ENCODE results near the gene TMEM108.

TMEM108 gene

DNA sequence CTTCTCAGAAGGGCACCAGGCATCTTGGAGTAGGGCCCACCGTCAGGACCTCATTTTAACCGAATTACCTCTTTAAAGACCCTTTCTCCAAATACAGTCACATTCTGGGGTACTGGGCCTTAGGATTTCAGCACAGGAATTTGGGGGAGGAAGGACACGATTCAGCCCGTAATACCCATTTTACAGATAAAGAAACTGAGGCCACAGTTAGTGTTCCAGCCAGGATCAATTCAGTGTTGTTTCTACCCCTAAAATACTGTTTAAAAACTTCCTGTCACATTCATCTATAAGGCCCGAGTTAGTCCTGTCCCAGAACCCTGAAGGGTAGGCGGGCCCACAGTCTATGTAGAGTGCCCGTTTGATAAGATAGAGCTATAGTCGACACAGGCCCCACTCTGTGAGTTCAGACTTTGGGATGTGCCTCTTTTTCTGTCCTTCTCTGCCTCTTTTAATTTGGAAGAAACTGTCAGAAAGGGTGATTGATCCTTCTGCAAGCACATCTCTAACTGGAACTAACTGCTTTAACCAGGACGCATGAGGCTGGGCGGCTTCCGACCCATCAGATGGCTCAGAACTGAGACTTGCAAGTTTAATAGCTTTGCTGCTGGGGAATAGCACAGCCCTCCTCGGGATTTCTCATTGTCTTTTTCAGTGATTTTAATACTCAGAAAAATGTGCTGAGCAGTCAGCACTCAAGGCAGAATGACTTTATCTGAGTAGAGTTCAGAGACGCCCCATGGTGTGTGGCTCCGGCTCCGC lies 381.1 kb downstream of the TMEM108 start:
- no peak for DNase-seq (ENCODE audit: low read depth in 2 of 2)

GRCh38 chr3:133424937-133425869 lies 387.0 kb downstream of the TMEM108 start:
- DNase-seq (ENCODE audit: low read depth in 2 of 2): no peak

DNA sequence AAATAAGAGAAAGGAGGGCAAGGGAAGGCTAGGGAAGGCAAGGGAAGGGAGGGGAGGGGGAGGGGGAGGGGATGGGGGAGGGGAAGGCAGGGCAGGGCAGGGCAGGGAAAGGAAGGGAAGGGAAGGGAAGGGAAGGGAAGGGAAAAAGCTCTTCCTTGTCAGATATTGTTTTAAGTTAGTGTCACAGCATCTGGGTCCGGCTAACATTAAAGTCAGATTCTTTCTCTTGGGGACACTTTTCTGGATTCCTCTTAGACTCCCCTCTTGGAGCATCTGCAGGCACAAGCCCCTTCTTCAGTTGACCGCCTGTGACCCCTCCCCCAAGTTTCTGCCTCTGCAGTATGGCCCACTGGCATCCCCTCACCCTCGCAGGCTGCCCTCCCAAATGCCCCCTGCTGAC lies 387.7 kb downstream of the TMEM108 start:
- no peak for DNase-seq (ENCODE audit: low read depth in 2 of 2)

GRCh38 chr3:133426721-133427120 lies 388.5 kb downstream of the TMEM108 start:
- DNase-seq (ENCODE audit: low read depth in 2 of 2): no peak

- no peak for DNase-seq (ENCODE audit: low read depth in 2 of 2)
Observed at GRCh38 chr3:133428552-133428951, 390.4 kb downstream of the TMEM108 start.

- no peak for DNase-seq (ENCODE audit: low read depth in 2 of 2)
Observed at GRCh38 chr3:133429063-133429462, 390.9 kb downstream of the TMEM108 start.

DNA sequence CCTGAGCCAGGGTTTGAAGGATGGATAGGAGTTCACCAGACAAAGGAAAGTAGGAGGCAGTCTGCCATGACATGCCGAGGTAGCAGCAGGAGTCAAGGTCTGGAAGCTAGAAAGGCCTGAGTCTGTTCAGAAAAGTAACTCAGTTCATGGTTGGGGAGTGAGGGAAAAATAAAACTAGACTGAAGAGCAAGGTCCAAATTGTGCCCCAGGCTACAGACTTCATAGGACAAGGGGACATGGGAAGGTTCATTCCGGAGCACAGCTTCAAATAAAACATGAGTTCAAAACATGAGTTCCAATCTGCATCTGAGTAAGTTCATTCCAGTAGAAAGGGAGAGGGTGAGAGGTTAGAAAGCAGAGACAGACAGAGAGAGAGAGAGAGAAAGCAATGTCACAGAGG lies 401.4 kb downstream of the TMEM108 start:
- DNase-seq (ENCODE audit: low read depth in 2 of 2): no peak

DNA sequence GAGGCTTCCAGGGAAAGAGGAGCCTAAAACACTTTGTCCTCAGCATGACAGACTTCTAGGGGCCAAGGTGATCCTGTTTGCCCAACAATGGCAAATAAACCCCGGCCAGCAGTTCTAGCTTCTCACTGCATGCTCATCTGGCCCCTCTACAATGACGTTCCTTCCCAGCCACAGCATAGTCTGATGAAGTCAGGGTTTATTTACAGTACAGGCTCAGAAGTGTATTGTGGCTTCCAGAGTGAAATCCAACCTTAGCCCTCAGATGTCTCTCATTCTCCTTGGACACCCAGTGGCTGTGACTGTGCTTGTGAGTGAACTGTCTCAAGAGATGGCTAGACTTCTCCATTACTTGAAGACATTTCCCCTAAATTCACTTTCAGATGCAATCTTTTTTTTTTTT lies 402.5 kb downstream of the TMEM108 start:
- DNase-seq (ENCODE audit: low read depth in 2 of 2): no peak

DNA sequence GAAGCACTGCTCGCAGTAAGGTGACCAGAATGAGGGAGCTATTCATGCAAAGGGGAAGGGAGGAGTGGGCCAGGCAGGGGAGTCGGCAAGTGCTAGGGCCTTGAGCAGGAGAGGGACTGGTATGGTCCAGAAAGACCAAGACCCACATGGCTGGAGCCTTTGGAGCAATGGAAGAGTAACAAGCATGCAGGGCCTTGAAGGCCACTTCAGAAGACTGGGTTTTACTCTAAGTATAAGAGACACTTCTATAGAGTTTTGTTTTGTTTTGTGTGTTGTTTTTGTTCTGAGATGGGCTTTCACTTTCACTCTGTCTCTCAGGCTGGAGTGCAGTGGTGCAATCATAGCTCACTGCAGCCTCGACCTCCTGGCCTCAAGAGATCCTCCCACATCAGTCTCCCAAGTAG lies 403.7 kb downstream of the TMEM108 start:
- DNase-seq (ENCODE audit: low read depth in 2 of 2): no peak

- DNase-seq (ENCODE audit: low read depth in 2 of 2): no peak
Observed at GRCh38 chr3:133442518-133442917, 404.3 kb downstream of the TMEM108 start.

- no peak for DNase-seq (ENCODE audit: low read depth in 2 of 2)
Observed at GRCh38 chr3:133443649-133444422, 405.6 kb downstream of the TMEM108 start.

DNA sequence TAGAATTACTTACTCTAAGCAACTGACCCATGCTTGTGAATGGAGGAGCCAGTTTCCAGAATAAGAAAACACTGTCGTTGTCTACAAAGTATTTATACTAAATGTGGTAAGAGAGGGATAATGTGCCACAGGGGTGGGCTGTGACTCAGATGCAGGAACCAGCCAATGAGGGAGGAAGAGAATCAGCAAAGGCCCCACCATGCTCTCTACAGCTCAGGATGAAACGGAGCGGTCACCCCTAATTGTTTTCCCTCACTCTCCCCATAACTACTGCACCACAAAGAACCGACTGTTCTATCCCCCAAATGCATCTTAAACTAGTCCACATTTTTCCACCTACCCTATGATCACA lies 406.2 kb downstream of the TMEM108 start:
- no peak for DNase-seq (ENCODE audit: low read depth in 2 of 2)

DNA sequence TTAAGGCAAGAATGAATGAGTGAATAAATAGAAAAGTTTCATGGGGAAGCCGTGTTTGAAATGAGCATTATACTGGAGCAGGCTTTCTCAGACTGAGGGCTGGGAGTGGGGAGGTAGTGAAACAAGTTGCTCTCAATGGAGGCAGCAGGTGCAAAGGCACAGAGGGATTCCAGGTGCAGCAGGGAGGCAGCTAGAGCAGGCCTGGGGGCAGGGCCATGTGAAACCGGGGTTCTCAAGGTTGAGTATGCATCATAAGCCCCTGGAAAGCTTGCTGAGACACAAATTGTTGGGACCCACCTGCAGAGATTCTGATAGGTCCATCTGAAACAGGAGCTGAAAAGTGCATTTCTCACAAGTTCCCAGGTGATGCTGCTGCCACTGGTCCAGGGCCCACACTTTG lies 406.9 kb downstream of the TMEM108 start:
- no peak for DNase-seq (ENCODE audit: low read depth in 2 of 2)
